ENCODE results near the gene ELP1. TPM values are rescaled to one million over a fixed set of nuclear protein-coding genes. Genes with fewer than 3 reads are reported as not detected.

ELP1 gene
- total RNA-seq, 1 experiment from 2014 or later = 29.1 TPM

GRCh38 chr9:108876425-108876824 is 57.5 kb downstream of the ELP1 start:
- no peaks in the 10 kb centered on the region for H3K4me1 Mint-ChIP-seq (ENCODE audit: low read depth, unreplicated experiment)
- no peaks in the 10 kb centered on the region for H3K27me3 ChIP-seq (replicated peaks; ENCODE audit: control insufficient read depth, insufficient read depth, low read length)
- CTCF ChIA-PET = no interaction called here
- H3K9me3 ChIP-seq = no peaks in the 10 kb centered on the region
- peaks cover 4% of the 10 kb centered on the region; the same call in 1 of the 2 replicates for H3K36me3 ChIP-seq (ENCODE audit: control insufficient read depth, insufficient read depth, low read length)
- intact Hi-C loops (cut with micrococcal nuclease; ENCODE audit: unreplicated experiment) = no loop called here
- H3K9me3 Mint-ChIP-seq (ENCODE audit: unreplicated experiment) = no peaks in the 10 kb centered on the region
- POLR2A ChIA-PET = no interaction called here
- H3K4me1 ChIP-seq = no peaks in the 10 kb centered on the region
- no peak overlapping the region for H3K4me3 Mint-ChIP-seq (ENCODE audit: unreplicated experiment)
- no peaks in the 10 kb centered on the region for H3K27me3 Mint-ChIP-seq (ENCODE audit: insufficient read depth, unreplicated experiment)
- no TSS peak for BruUV-seq (replicated peaks)
- H3K4me3 ChIP-seq (ENCODE audit: low read depth, low read length) = no peak overlapping the region
- H3K36me3 Mint-ChIP-seq (ENCODE audit: insufficient read depth, unreplicated experiment) = peaks cover 46% of the 10 kb centered on the region
- TF ChIP-seq, protein P1, sequence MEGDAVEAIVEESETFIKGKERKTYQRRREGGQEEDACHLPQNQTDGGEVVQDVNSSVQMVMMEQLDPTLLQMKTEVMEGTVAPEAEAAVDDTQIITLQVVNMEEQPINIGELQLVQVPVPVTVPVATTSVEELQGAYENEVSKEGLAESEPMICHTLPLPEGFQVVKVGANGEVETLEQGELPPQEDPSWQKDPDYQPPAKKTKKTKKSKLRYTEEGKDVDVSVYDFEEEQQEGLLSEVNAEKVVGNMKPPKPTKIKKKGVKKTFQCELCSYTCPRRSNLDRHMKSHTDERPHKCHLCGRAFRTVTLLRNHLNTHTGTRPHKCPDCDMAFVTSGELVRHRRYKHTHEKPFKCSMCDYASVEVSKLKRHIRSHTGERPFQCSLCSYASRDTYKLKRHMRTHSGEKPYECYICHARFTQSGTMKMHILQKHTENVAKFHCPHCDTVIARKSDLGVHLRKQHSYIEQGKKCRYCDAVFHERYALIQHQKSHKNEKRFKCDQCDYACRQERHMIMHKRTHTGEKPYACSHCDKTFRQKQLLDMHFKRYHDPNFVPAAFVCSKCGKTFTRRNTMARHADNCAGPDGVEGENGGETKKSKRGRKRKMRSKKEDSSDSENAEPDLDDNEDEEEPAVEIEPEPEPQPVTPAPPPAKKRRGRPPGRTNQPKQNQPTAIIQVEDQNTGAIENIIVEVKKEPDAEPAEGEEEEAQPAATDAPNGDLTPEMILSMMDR (IDR thresholded peaks at IDR 0.05; ENCODE audit: insufficient read depth in 1 of 2, low read depth in 1 of 2, low read length in 1 of 2, severe bottlenecking in 1 of 2, unreplicated experiment in 1 of 2) = no peak
- no peak overlapping the region for H3K27ac Mint-ChIP-seq (ENCODE audit: unreplicated experiment)
- DNase-seq = no peak

- H3K4me3 Mint-ChIP-seq (ENCODE audit: unreplicated experiment) = no peak overlapping the region
- no TSS peak for BruUV-seq (replicated peaks)
- no peaks in the 10 kb centered on the region for H3K9me3 Mint-ChIP-seq (ENCODE audit: unreplicated experiment)
- ChIA-PET POLR2A (no interaction called here), CTCF (no interaction called here)
- H3K27me3 ChIP-seq (replicated peaks; ENCODE audit: control insufficient read depth, insufficient read depth, low read length) = no peaks in the 10 kb centered on the region
- TF ChIP-seq, protein P1 (IDR thresholded peaks at IDR 0.05; ENCODE audit: insufficient read depth in 1 of 2, low read depth in 1 of 2, low read length in 1 of 2, severe bottlenecking in 1 of 2, unreplicated experiment in 1 of 2) = no peak
- peaks cover 41% of the 10 kb centered on the region for H3K36me3 Mint-ChIP-seq (ENCODE audit: insufficient read depth, unreplicated experiment)
- no peak overlapping the region for H3K4me3 ChIP-seq (ENCODE audit: low read depth, low read length)
- H3K27ac Mint-ChIP-seq (ENCODE audit: unreplicated experiment) = no peak overlapping the region
- no peak for DNase-seq
- no peaks in the 10 kb centered on the region for H3K9me3 ChIP-seq
- H3K4me1 ChIP-seq = peaks cover 5% of the 10 kb centered on the region
- peaks cover 6% of the 10 kb centered on the region for H3K4me1 Mint-ChIP-seq (ENCODE audit: low read depth, unreplicated experiment)
- no peaks in the 10 kb centered on the region for H3K27me3 Mint-ChIP-seq (ENCODE audit: insufficient read depth, unreplicated experiment)
- peaks cover 6% of the 10 kb centered on the region; the same call in 1 of the 2 replicates for H3K36me3 ChIP-seq (ENCODE audit: control insufficient read depth, insufficient read depth, low read length)
- intact Hi-C loops (cut with micrococcal nuclease; ENCODE audit: unreplicated experiment) = no loop called here
Measured at GRCh38 chr9:108874058-108874788, 59.7 kb downstream of the ELP1 start.

DNA sequence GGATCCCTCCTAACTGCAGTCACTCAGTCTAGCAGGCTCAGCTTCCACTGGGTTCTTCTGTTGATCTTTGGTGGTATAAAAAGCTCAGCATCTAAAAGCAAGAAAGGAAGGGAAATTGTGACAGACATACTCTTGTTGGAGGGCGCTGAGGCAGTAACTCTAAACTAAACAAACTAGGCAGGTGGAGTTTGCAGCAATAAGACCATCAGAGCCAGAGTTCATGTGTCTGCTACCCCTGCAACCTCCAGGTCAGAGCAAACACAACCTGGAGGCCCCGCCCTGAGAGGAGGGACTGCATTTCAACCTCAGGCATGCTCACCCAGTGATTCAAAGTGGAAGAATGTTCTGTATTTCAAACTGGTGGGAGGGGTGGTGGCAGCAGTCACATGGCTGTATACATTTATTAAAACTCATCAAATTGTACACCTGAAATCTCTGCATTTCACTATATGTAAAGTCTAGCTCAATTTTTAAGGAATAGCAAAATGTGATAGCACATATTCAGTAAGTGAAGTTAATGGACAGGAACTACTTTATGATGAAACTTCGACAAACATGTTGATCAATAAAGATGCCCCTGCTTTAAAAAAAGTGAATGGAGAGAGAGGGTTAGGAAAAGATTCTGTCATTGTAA is 64.7 kb downstream of the ELP1 start:
- no peak overlapping the region for H3K4me3 Mint-ChIP-seq (ENCODE audit: unreplicated experiment)
- TF ChIP-seq, protein P1 (IDR thresholded peaks at IDR 0.05; ENCODE audit: insufficient read depth in 1 of 2, low read depth in 1 of 2, low read length in 1 of 2, severe bottlenecking in 1 of 2, unreplicated experiment in 1 of 2) = no peak
- DNase-seq = peak; percentile 74 to 77
- H3K9me3 Mint-ChIP-seq (ENCODE audit: unreplicated experiment) = no peaks in the 10 kb centered on the region
- Histone ChIP-seq H3K9me3 (no peaks in the 10 kb centered on the region), H3K27me3 (replicated peaks; ENCODE audit: control insufficient read depth, insufficient read depth, low read length) (no peaks in the 10 kb centered on the region), H3K4me3 (ENCODE audit: low read depth, low read length) (no peak overlapping the region), H3K36me3 (ENCODE audit: control insufficient read depth, insufficient read depth, low read length) (peaks cover 4% of the 10 kb centered on the region; the same call in 1 of the 2 replicates), H3K4me1 (peaks cover 12% of the 10 kb centered on the region)
- no peaks in the 10 kb centered on the region for H3K27me3 Mint-ChIP-seq (ENCODE audit: insufficient read depth, unreplicated experiment)
- intact Hi-C loops (cut with micrococcal nuclease; ENCODE audit: unreplicated experiment) = loop anchor here (1.0 kb wide), 1 partner anchor 19 kb away; no protein-coding TSS in a partner anchor
- ChIA-PET CTCF (interaction anchor here (0.6 kb wide), 1 partner anchor 23 kb away, joined by 3 read pairs; no protein-coding TSS in a partner anchor), POLR2A (no interaction called here)
- peaks cover 21% of the 10 kb centered on the region for H3K4me1 Mint-ChIP-seq (ENCODE audit: low read depth, unreplicated experiment)
- BruUV-seq (replicated peaks) = no TSS peak
- H3K27ac Mint-ChIP-seq (ENCODE audit: unreplicated experiment) = peak overlapping the region; percentile 83
- peaks cover 20% of the 10 kb centered on the region for H3K36me3 Mint-ChIP-seq (ENCODE audit: insufficient read depth, unreplicated experiment)

Measured in Caco-2 (cell line).